Fibroblast of skin of back (primary cell): Measurements from ENCODE around the gene TSFM.
A peak's percentile ranks its signal among the peaks of the same experiment; 100 is the strongest.

Source experiments
- DNase-seq: peaks from one replicate; pipeline ENCODE4 v3.0.0-alpha.2; 2013

Gene TSFM

DNA sequence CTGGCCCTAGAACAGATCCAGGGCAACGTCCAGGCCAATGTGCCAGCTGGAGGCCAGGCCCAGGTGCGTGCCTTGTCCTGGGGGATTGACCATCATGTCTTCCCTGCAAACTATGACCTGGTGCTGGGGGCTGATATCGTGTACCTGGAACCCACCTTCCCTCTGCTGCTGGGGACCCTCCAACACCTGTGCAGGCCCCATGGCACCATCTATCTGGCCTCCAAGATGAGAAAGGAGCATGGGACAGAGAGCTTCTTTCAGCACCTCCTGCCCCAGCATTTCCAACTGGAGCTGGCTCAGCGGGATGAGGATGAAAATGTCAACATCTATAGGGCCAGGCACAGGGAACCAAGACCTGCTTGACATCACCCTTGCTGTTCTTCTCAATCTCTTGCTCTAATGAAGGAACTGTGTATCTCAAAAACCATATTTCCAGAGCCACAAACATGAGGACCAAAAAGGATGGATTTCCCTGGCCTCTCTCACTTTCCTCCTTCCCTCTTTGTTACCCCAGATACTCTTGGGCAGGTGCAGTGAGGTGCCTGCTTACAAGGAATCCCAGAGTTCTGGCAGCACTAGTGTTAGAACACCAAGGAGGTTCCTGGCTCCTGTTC, 2.2 kb upstream of the TSFM start:
- DNase-seq, result no peak

GRCh38 chr12:57781244-57781643, 1.3 kb upstream of the TSFM start:
- DNase-seq, result no peak

GRCh38 chr12:57781801-57782200, 786 bp upstream of the TSFM start:
- no peak for DNase-seq

GRCh38 chr12:57782243-57782607, 362 bp upstream of the TSFM start:
- no peak for DNase-seq

DNA sequence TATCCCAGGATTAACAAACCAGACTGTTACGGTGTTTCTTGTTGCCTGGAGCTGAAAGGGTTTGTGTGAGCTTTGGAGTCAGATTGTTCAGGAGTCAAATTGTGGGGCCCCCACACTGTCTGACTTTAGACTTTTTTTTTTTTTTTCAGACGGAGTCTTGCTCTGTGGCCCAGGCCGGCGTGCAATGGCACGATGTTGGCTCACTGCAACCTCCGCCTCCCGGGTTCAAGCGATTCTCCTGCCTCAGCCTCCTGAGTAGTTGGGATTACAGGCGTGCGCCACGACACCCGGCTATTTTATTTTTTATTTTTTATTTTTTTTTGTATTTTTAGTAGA, 847 bp downstream of the TSFM start:
- DNase-seq, result no peak

GRCh38 chr12:57783861-57784260, 1.3 kb downstream of the TSFM start:
- DNase-seq, result no peak

- peak; percentile 87 for DNase-seq
These were observed 11.3 kb downstream of the TSFM start for GRCh38 chr12:57793920-57794319.

DNA sequence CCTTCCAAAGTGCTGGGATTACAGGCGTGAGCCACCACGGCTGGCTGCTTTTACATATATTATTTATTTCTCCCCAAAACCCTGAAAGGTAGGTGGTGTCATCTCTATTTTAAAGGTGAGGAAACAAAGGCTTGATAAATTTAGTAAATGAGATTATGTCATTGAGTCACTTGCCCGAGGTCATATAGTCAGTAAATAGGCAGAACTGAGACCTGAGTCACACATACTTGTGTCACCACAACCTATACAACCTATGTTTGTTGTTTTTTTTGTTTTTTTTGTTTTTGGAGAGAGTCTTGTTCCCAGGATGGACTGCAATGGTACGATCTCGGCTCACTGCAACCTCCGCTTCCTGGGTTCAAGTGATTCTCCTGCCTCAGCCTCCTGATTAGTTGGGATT, 12.8 kb downstream of the TSFM start:
- peak; percentile 32 for DNase-seq

- no peak for DNase-seq
These were observed 14.4 kb downstream of the TSFM start for GRCh38 chr12:57796996-57797395.

DNA sequence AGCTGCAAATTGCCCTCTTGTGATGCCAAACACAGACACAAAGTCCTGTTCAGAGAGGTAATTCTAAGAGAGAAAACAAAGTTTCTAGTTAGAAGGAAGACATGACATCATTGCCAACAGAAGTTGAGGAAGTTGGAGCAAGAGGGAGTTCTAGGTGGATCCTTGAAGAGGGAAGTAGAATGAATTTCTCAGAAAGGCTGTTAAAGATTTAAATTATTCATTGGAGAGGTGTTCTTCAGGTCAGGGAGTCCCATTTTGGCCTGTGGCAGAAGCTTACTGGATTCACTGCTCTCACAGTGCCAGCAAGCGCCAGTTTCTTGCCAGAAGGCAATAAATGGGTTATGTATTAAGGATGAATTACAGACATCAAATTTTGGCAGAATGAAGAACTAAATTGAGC, 15.3 kb downstream of the TSFM start:
- DNase-seq, result no peak

DNA sequence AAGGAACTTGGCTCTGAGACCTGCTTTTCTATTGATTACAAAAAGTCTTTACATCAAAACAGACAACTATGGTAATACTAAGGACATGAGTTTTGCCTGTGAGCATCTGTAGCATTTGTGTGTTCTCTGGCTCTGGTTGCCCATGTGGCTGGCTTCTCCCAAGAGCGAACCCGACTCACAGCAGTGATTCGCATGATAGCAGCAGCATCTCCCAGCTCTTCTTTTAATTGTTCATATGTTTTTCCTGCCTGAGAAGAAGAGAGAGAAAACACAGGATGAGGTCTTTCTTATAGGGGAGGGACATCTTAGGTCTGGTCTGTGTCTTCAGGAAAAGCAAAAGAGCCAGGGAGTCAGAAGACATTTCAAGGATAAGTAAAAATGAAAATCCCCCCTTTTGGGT, 18.4 kb downstream of the TSFM start:
- no peak for DNase-seq

- no peak for DNase-seq
These were observed 20.0 kb downstream of the TSFM start for GRCh38 chr12:57802607-57803006.

DNA sequence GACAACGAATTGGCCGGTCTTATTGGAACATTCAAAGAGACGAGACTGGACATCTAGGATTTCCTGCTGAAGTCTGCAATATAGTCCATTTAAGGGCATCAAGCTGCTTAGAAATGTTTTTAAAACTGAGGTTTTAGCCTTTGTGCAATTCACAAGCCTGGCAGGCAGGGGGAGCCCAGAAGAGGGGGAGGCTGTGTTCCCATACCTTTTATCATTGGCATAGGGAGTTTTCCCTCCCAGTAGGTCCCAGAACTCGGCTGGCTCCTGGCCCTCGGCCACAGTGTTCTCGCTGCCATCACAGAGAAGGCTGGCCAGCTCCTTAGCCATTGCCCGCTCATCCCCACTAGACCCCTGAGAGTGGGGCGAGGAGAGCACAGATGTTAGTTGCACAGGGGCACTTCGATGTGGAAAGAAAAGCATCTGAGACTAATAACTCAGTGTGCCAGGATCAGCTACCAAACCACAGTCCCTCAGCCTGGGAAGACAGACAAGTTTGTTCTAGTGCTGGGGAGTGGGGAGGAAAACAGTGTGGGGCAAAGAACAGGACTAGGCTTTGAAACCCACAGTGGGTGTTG, 20.8 kb downstream of the TSFM start:
- DNase-seq, result peak; percentile 65

DNA sequence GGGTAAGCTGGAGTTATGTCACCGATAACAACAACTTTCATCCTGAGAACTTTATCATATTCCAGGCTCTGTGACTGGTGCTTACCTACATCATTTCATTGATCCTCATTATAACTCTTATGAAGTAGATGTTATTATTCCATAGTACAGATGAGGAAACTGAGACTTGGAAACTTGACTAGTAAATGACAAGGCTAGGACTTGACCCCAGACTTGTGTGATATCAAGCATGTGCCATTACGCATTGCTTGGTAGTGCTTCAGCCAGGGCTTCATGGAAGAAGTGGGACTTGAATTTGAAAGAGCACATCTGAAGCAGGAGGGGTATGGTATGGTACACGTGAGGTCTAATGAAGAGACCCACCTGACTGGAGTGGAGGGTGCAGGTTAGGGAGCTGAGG, 24.1 kb downstream of the TSFM start:
- DNase-seq, result no peak

GRCh38 chr12:57807285-57807684, 24.7 kb downstream of the TSFM start:
- no peak for DNase-seq

DNA sequence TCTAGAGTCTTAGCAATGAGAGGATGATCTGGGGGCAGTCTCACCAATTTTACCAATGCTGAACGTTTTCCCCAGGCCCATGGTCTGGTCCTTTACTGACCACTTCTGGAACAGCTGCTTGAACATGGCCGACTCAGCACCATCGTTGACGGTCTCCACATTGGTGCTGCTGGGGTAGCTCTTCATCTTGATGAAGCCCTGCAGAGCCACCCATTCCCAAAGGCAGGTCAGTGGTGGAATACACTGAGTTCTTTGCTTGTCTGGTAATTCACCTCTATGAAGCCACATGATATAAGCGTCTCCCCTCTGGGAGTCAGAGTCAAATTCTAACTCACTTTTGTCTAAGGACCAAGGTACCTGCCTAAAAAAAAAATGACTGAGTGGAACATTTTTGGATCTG, 25.8 kb downstream of the TSFM start:
- DNase-seq, result no peak

DNA sequence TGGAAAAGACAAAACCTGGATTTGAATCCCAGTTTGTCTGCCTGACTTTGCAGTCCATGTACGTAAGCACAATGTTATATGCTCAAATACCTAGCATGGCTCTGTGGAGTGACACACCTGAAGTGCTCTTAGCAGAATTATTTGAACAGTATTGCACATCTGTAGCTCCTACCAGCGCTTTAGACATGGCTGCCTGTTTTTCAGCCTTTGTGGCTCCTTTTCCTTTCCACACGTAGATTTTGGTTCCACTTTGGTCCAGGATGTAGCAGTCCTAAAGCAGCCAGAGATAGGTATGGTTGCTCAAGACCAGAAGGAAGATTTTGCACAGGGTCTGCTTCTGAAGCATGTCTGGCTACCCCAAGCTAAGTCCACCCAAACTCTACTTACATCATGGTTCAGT, 26.8 kb downstream of the TSFM start:
- DNase-seq, result no peak

GRCh38 chr12:57810450-57810849, 27.9 kb downstream of the TSFM start:
- peak; percentile 44 for DNase-seq

DNA sequence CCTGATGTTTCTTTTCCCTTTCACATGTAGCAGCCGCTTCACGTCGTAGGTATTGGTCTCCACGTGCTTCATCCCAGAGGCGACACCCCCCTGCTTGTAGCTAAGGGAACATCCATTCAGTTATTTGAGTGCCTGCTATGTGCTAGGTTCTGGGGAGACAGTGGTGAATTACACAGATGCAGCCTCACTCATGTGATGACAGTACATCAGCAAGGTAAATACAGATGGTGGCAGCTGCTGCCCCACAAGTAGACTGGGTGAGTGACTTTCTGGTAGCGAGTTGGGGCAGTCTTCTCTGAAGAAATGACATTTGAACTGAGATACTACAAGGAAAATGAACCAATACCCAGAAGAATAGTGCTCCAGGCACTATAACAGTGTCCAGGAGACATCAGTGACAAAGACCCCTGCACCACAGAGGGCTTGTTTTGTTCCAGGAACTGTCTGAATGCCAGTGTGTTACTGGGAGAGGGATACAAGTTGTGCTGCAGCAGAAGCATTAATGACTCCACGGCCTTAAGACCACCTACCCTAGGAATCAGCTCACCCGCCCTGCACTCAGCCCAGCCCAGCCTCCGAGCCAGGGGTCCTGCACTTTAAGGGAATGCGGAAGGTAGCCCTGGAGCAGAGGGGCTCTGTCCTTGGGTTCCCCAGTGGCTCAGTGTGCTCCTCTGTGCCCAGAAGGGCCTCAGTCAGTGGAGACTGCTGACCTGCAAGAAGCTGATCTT, 28.6 kb downstream of the TSFM start:
- DNase-seq, result no peak

DNA sequence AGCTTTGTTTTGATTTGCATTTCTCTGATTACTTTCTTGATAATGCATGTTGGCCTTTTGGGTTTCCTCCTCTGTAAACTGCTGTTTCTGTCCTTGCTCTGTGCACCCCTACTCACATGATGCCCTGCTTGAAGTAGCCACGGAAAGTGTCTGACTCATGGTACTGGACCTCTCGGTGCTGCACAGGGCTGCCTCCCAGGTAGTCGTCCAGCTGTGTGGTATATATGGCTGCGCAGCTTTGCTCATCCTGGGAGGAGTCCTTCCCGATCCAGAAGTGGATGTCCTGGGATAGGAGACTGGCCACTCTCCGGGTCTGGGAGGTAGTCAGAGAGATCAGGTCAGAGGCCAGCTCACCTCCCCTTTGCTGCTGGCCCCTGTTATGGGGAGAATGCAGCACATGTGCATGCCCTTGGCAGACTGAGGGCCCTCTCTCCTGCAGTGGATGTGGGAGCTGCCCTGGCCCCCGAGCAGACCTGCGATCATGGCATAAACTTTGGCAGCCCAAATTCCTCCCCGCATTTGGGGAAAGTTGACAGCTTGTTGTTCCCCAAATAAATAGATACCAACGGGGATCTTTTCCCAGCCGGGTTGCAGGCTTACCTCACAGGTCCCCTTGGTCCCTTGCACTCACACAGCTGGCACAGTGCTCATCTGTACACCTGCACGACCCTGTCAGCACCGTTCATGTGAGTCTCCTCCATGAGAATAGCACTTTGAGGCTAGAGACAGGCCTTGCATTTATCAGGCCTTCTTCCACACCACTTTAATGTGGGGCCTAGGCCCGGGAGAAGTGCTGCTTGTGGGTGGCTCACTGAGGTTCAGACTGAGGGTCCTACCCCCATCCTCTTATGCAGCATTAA, 30.8 kb downstream of the TSFM start:
- DNase-seq, result no peak

- DNase-seq, result no peak
These were observed 31.6 kb downstream of the TSFM start for GRCh38 chr12:57813971-57814772.

DNA sequence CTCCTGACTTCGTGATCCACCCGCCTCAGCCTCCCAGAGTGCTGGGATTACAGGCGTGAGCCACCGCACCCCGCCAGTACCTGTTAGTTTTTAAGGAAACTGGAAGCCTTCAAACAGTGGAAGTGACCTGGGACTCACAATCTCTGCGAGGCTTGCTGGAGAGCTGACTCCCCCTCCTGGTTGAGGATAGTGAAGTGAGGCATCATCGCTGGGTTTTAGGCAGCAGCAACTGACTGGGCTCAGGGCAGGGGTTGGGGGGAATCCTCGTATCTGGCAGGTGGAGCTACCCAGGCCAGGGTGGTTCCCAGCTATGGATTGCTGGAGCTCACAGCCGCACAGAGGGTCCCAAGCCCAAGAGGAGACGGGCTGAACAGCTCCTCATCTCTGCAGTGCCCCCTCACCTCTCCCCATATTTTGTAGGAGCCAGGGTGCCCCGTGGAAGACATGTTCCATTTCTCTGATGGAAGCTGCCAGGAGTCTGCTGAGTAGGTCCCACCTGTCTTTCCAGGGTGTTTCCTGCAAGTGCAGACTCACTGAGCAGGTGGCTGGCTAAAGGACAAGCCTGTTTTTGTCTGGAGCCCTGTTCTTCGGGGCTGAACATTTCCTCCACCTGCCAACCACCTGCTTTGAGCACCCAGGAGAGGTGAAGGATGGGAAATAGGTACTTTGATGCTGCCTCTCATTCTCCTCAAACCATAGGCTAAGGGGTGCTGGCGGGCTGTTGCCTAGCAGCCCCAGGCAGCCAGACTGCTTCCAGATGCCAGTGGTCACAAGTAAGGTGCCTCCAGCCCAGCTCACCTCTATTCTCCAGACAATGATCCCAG, 32.8 kb downstream of the TSFM start:
- DNase-seq, result no peak
